HG03045 (cell line): ENCODE measurements around the gene ATP6V0E2.
"Not testable (repeated sequence)": the region's sequence is repeated elsewhere in the genome, so short reads cannot be mapped to it uniquely, and the experiment has no call there.

Experiments used
- ATAC-seq: cut with Tn5 transposase; IDR thresholded peaks from one replicate; pipeline ENCODE4 v1.9.1; 2021; ENCODE audit warnings: mild to moderate bottlenecking, moderate library complexity; ENCODE audit not compliant: unreplicated experiment

ATP6V0E2 gene

GRCh38 chr7:149873074-149873969 lies at the start of gene ATP6V0E2:
Gene ATP6V0E2 (plus strand): TSS chr7:149873969. CDS start chr7:149874066, 97 bp downstream.
- ATAC-seq, result peak; percentile 94

DNA sequence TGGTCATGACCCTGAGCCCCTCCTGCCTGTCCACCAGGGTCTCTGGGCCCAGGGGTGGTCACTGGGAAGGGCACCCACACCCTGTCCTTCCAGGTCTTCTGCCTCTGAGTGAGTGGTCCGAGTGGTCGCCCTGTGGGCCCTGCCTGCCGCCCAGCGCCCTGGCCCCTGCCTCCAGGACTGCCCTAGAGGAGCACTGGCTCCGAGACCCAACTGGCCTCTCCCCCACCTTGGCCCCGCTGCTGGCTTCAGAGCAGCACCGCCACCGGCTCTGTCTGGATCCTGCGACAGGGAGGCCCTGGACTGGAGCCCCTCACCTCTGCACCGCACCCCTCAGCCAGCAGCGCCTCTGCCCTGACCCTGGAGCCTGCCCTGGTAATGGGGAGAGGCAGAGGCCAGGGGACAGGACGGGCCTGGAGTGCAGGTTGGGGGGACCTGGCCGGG lies 49.4 kb upstream of the ATP6V0E2 start:
- ATAC-seq, result no peak

DNA sequence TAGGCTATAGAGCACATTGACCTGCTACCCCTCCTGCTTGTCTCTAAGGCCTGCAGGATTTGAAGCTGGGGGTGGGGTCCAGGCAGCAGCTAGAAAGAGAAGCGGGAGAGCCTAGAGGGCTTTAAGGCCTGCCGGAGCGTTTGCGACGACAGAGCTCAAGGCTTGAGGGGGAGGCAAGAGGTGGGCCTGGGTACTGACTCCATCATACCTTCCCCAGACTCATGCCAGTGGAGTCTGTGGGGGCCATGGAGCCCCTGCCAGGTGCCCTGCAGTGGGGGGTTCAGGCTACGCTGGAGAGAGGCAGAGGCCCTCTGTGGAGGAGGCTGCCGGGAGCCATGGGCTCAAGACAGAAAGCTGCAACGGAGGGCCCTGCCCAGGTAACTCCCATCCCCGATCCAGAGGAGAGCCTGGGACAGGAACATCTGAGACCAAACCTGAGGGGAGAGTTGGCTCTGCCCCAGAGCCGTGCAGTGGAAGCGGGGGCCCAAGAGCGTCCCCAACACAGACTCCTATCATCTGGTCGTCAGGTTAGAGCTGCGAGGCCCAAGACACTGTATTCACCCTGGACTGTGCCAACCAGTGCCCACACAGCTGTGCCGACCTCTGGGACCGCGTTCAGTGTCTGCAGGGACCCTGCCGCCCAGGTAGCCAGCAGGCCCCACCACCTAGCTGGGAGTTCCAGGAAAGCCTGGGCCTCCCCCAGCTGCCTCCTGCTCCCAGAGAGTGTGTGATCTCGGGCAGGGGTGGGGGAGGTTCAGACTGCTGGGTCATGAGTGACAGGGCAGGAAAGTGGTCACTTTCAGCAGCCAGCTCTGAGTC lies 48.8 kb upstream of the ATP6V0E2 start:
- no peak for ATAC-seq

GRCh38 chr7:149825567-149826343 lies 48.0 kb upstream of the ATP6V0E2 start:
- no peak for ATAC-seq

DNA sequence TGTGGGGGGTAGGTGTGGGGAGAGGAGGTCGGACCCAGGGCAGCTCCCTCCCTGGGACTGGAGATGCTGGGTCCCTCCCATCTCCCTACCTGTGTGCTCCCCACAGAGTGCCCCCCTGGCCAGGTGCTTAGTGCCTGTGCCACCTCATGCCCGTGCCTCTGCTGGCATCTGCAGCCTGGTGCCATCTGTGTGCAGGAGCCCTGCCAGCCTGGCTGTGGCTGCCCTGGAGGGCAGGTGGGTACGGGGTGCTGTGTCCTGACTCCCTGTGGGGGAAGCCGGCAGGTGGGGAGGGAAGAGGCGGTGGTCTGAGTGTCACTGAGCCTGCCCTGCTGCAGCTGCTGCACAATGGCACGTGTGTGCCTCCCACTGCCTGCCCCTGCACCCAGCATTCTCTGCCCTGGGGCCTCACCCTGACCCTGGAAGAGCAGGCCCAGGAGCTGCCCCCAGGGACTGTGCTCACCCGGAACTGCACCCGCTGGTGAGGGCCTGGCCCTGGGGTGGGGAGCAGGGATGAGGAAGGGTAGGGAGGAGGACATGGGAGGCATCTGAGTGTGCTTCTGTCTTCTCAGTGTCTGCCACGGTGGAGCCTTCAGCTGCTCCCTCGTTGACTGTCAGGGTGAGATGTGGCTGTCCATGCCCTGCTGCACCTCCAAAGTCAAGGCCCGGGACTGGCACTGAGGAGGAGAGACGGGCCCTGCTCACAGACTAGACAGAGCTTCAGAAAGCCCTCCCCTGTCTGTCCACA lies 47.3 kb upstream of the ATP6V0E2 start:
- ATAC-seq, result no peak

GRCh38 chr7:149827089-149827981 lies 46.4 kb upstream of the ATP6V0E2 start:
- ATAC-seq, result no peak

- no peak for ATAC-seq
Measured at GRCh38 chr7:149828357-149829309, 45.1 kb upstream of the ATP6V0E2 start.

GRCh38 chr7:149830527-149830926 lies 43.2 kb upstream of the ATP6V0E2 start:
- ATAC-seq, result not testable (repeated sequence)

- ATAC-seq, result no peak
Measured at GRCh38 chr7:149830997-149831740, 42.6 kb upstream of the ATP6V0E2 start.

DNA sequence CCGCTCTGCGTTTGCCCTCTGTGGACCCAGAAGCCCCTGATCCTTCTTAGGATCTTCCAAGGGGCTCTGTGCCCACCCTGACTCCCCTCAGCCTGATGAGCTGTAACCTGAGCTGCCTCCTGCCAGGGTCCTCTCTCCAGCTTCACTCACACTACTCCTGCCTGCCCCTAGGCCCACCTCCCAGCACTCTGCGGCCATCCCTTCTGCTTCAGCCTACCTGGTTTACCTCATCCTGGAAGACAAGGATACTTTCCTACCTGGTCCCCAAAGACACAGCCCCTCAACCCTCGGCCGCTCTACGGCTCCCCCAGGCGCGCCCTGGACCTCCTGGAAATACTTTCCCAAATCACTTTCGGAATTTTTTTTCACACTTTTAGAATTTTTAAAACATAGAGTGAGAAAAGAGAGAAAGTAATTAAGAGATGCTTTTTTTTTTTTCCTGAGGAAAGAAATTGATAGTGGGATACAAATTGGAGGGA lies 42.0 kb upstream of the ATP6V0E2 start:
- ATAC-seq, result no peak

GRCh38 chr7:149832332-149833041 lies 41.3 kb upstream of the ATP6V0E2 start:
- no peak for ATAC-seq

- ATAC-seq, result no peak
Measured at GRCh38 chr7:149833495-149834130, 40.2 kb upstream of the ATP6V0E2 start.

DNA sequence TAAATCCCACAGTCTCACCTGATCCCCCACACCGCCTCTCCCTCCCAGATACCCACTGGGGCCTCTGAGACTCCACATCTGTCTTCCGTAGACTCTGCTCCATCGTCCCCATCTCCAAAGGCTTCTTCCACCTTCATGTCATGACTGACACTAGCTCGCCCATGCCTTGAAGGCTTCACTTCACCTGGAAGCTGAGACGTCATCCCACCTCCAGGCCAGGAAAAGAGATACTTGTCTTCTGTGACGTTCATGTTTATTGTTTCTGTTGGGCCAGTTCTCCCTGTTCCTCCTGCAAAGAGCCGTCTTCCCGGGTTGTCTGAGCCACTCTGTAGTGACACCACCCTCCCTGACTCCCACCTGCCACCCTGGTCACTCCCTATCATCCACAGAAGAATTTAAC lies 39.2 kb upstream of the ATP6V0E2 start:
- no peak for ATAC-seq

- no peak for ATAC-seq
Measured at GRCh38 chr7:149836434-149836833, 37.3 kb upstream of the ATP6V0E2 start.

- no peak for ATAC-seq
Measured at GRCh38 chr7:149837564-149838223, 36.1 kb upstream of the ATP6V0E2 start.
